22Rv1 (cell line): Measurements from ENCODE around the gene ING3.

Experiments
- ZFX ChIP-seq: fragments of 450-650 bp; IDR thresholded peaks from 2 replicates; pipeline ENCODE4 v1.6.1; 2017; ENCODE audit warnings: antibody characterized with exemption, borderline replicate concordance
- TF ChIP-seq, protein P1 (sequence below): fragments of 450-650 bp; IDR thresholded peaks from 2 replicates; pipeline ENCODE4 v1.5.1; 2017; ENCODE audit warnings: mild to moderate bottlenecking

GRCh38 chr7:120973849-120974248 is 23.3 kb downstream of the ING3 start:
- no peak for TF ChIP-seq ZFX
- TF ChIP-seq, protein P1, sequence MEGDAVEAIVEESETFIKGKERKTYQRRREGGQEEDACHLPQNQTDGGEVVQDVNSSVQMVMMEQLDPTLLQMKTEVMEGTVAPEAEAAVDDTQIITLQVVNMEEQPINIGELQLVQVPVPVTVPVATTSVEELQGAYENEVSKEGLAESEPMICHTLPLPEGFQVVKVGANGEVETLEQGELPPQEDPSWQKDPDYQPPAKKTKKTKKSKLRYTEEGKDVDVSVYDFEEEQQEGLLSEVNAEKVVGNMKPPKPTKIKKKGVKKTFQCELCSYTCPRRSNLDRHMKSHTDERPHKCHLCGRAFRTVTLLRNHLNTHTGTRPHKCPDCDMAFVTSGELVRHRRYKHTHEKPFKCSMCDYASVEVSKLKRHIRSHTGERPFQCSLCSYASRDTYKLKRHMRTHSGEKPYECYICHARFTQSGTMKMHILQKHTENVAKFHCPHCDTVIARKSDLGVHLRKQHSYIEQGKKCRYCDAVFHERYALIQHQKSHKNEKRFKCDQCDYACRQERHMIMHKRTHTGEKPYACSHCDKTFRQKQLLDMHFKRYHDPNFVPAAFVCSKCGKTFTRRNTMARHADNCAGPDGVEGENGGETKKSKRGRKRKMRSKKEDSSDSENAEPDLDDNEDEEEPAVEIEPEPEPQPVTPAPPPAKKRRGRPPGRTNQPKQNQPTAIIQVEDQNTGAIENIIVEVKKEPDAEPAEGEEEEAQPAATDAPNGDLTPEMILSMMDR: no peak
